Tibial nerve (tissue), 4 donors: ENCODE measurements around the gene CCDC39. TPM values are rescaled to one million over a fixed set of nuclear protein-coding genes. Genes with fewer than 3 reads are reported as not detected.

Experiments used
- DNase-seq, 2 donors: peaks; one replicate each; pipeline ENCODE4 v3.0.0-alpha.2; 2019; ENCODE audit warnings: low spot score in 2 of 2
- H3K27ac ChIP-seq, 4 donors: fragments of 200-600 bp; sonication (generic) in 3 of 4; one replicate each; pipeline ENCODE4 v1.5.1; 2017 to 2019; ENCODE audit warnings: mild to moderate bottlenecking in 1 of 4
- H3K27me3 ChIP-seq, 2 donors: fragments of 200-600 bp; sonication (generic) in 1 of 2; one replicate each; pipeline versions ENCODE4 v1.5.1 to v1.6.0; 2017 to 2019
- H3K36me3 ChIP-seq, 3 donors: fragments of 200-600 bp; sonication (generic); one replicate each; pipeline ENCODE4 v1.5.1; 2018 to 2019
- H3K4me1 ChIP-seq, 4 donors: fragments of 200-600 bp; sonication (generic) in 3 of 4; one replicate each; pipeline ENCODE4 v1.5.1; 2017 to 2019
- H3K4me3 ChIP-seq, 4 donors: fragments of 200-600 bp; sonication (generic) in 3 of 4; one replicate each; pipeline ENCODE4 v1.5.1; 2017 to 2019; ENCODE audit warnings: mild to moderate bottlenecking in 1 of 4, moderate library complexity in 1 of 4
- H3K9me3 ChIP-seq, 4 donors: fragments of 200-600 bp; sonication (generic) in 3 of 4; one replicate each; pipeline ENCODE4 v1.5.1; 2017 to 2019
- EP300 ChIP-seq, 2 donors: sonication (generic); formaldehyde crosslinking; IDR thresholded peaks; one replicate each; pipeline ENCODE4 v1.6.1; 2017; ENCODE audit warnings: antibody characterized with exemption in 2 of 2, mild to moderate bottlenecking in 1 of 2
- POLR2A ChIP-seq, 2 donors: fragments of 450-650 bp; IDR thresholded peaks; one replicate each; pipeline ENCODE4 v1.6.1; 2017; ENCODE audit warnings: antibody characterized with exemption in 2 of 2, mild to moderate bottlenecking in 2 of 2, moderate library complexity in 2 of 2
- WGBS, 2 donors: methylation state at CpG; one replicate each; pipeline ENCODE4 v1.1.5; 2018; 5-methylcytosine and 5-hydroxymethylcytosine counted together
- total RNA-seq, 4 donors: library from RNA; depleted of rRNA; stranded (reverse); fragments of >200 nt; gene quantifications; one replicate each; pipeline ENCODE4 v1.1.0, GENCODE V29; 2016
- TF ChIP-seq, protein P1 (sequence below), 5 experiments: fragments of 200-600 bp in 3 of 5; fragments of 450-650 bp in 2 of 5; sonication (generic) in 3 of 5; IDR thresholded peaks; one replicate each; pipeline ENCODE4 v1.5.1; 2016 to 2019; ENCODE audit warnings: antibody characterized with exemption in 5 of 5, mild to moderate bottlenecking in 3 of 5, moderate library complexity in 2 of 5

The CCDC39 gene
- total RNA-seq, 4 donors from 2014 or later = 0.42 TPM; not detected in 3

DNA sequence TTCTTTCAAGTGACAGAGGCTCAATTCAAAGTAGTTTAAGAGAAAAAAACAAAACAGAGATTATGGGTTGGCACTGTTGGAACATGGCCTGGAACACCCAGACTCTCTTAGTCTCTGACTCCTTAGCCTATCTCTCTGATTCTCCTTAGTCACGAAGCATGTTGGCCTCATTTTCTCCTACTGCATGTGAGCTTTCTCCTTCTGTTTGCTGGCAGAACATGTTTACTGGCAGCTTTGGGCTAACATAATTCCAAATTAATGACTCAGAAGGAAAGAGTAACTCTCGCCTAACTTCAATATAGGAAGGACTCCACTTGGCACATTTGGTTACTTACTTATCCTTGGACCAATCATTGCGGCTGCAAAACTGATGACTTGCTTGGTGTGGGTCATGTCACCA lies 21.7 kb upstream of the CCDC39 start:
- Histone ChIP-seq H3K4me3 (no peak overlapping the region), H3K27me3 (no peaks in the 10 kb centered on the region), H3K27ac (no peak overlapping the region), H3K9me3 (peaks cover 0 to 4% (median 0%) of the 10 kb centered on the region in 4 donors), H3K4me1 (no peaks in the 10 kb centered on the region), H3K36me3 (no peaks in the 10 kb centered on the region)
- 58 to 68% methylated on average over 3 of the region's 3 CpGs for WGBS, 2 donors
- TF ChIP-seq, protein P1, sequence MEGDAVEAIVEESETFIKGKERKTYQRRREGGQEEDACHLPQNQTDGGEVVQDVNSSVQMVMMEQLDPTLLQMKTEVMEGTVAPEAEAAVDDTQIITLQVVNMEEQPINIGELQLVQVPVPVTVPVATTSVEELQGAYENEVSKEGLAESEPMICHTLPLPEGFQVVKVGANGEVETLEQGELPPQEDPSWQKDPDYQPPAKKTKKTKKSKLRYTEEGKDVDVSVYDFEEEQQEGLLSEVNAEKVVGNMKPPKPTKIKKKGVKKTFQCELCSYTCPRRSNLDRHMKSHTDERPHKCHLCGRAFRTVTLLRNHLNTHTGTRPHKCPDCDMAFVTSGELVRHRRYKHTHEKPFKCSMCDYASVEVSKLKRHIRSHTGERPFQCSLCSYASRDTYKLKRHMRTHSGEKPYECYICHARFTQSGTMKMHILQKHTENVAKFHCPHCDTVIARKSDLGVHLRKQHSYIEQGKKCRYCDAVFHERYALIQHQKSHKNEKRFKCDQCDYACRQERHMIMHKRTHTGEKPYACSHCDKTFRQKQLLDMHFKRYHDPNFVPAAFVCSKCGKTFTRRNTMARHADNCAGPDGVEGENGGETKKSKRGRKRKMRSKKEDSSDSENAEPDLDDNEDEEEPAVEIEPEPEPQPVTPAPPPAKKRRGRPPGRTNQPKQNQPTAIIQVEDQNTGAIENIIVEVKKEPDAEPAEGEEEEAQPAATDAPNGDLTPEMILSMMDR (IDR thresholded peaks at IDR 0.05) = no peak
- TF ChIP-seq EP300 (IDR thresholded peaks at IDR 0.05) (no peak), POLR2A (IDR thresholded peaks at IDR 0.05) (no peak)
- no peak for DNase-seq

DNA sequence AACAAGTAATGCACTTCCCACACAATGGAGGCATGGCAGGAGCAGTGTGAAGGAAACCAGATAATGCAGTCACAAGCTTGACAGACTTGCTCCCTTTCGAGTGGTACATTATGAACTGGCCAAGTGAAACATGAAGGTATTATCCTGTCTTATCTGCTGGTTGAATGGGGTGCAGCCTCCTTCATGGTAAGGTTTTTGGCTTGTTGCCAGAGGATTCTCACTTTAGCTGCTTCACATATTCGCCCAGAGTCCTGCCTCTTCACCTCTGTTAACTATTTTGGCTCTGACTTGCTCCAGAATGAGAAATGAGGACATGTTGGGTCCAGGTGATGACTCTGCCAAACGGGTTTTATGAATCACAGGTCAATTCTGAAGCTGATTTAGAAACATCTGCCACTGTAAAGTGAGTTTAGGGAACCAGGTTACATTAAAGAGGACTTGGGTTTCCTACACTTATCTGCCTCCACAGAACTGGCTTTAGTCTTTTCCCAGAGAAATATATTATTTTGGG lies 19.5 kb upstream of the CCDC39 start:
- H3K36me3 ChIP-seq = no peaks in the 10 kb centered on the region
- peaks cover 0 to 4% (median 0%) of the 10 kb centered on the region in 4 donors for H3K9me3 ChIP-seq
- no peaks in the 10 kb centered on the region for H3K4me1 ChIP-seq
- no peak for DNase-seq
- no peak overlapping the region for H3K27ac ChIP-seq
- TF ChIP-seq EP300 (IDR thresholded peaks at IDR 0.05) (no peak), POLR2A (IDR thresholded peaks at IDR 0.05) (no peak)
- TF ChIP-seq, protein P1 (IDR thresholded peaks at IDR 0.05) = no peak
- 49 to 54% methylated on average over 3 of the region's 3 CpGs for WGBS, 2 donors
- no peak overlapping the region for H3K4me3 ChIP-seq
- no peaks in the 10 kb centered on the region for H3K27me3 ChIP-seq

DNA sequence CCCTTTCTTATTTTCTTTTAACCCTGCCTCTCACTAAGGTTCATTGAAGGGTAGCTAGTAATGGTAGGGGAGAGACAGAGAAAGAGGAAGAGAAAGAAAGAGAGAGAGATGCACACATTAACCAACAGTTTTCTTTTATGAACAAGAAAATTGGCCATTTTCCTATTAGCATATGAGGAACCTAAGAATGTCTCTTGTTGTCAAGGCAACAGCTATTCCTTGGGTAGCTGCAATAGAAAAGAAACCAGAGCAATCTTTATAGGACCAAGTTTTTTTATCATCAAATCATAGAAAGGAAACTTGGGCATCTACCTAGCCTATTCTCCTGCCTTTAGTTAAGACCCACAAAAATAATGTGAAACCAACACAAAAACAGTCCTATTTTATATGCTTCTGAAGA lies 15.0 kb upstream of the CCDC39 start:
- Histone ChIP-seq H3K9me3 (no peaks in the 10 kb centered on the region), H3K27me3 (no peaks in the 10 kb centered on the region), H3K4me1 (no peaks in the 10 kb centered on the region), H3K36me3 (no peaks in the 10 kb centered on the region), H3K27ac (no peak overlapping the region), H3K4me3 (no peak overlapping the region)
- TF ChIP-seq POLR2A (IDR thresholded peaks at IDR 0.05) = no peak
- TF ChIP-seq, protein P1 (IDR thresholded peaks at IDR 0.05) = no peak
- TF ChIP-seq EP300 (IDR thresholded peaks at IDR 0.05) = no peak
- no peak for DNase-seq

DNA sequence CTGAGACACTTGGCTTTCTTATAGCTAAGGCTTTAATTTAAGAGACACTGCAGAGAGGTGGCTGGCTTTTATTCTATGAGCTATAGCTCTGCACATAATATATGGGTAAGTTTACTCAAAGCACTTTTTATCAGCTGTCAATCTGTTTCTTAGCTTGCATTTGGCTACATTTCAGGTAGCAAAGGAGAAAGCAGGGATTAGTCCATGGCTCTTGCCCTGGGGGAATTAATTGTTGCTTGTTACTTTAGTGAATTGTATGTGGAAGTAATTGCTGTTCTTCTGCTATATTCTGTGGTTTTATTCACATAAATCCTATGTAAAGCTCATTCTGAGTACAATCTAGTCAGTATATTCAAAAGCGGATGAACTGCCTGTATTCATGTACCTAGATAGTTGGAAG lies 14.4 kb upstream of the CCDC39 start:
- WGBS, 2 donors = 85 to 87% methylated on average over 1 of the region's 1 CpG
- TF ChIP-seq, protein P1 (IDR thresholded peaks at IDR 0.05) = no peak

DNA sequence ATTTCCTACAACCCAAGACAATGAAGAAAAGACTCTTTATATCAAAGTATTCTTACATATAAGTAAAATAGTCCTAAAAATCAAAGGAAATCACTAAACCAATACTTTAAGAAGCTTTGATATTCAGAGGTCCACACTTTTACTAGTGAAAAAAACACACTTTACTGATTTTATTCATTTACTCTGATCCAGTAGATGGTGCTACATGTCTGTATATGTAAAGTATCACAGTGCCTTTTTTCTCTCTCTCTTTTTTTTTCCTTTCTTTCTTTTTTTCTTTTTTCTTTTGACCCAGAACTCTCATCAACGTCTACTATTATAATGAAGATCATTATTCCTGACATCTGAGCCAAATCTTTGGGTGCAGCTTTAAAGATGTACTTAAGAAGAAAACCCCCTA lies 10.8 kb upstream of the CCDC39 start:
- Histone ChIP-seq H3K4me3 (no peak overlapping the region), H3K4me1 (no peaks in the 10 kb centered on the region), H3K27me3 (no peaks in the 10 kb centered on the region), H3K9me3 (no peaks in the 10 kb centered on the region), H3K27ac (no peak overlapping the region), H3K36me3 (no peaks in the 10 kb centered on the region)
- no peak for DNase-seq
- 4 to 7% methylated on average over 1 of the region's 1 CpG for WGBS, 2 donors
- TF ChIP-seq EP300 (IDR thresholded peaks at IDR 0.05) = no peak
- TF ChIP-seq, protein P1 (IDR thresholded peaks at IDR 0.05) = no peak

More for the DNA sequence above, 14.4 kb upstream of the CCDC39 start:
- DNase-seq = no peak
- Histone ChIP-seq H3K27me3 (no peaks in the 10 kb centered on the region), H3K36me3 (no peaks in the 10 kb centered on the region), H3K4me3 (no peak overlapping the region), H3K27ac (no peak overlapping the region), H3K4me1 (no peaks in the 10 kb centered on the region), H3K9me3 (no peaks in the 10 kb centered on the region)
